RPMI7951 (cell line): ENCODE data around the gene CMTM6. TPM values are rescaled to one million over a fixed set of nuclear protein-coding genes. Genes with fewer than 3 reads are reported as not detected.
"Not testable (repeated sequence)": the region's sequence is repeated elsewhere in the genome, so short reads cannot be mapped to it uniquely, and the experiment has no call there.

Experiments
- DNase-seq: peaks from one replicate; pipeline ENCODE4 v3.0.0-alpha.2; 2012; ENCODE audit warnings: low read depth
- total RNA-seq: library from RNA; depleted of rRNA; stranded (reverse); fragments of >200 nt; shearing (Covaris generic); gene quantifications from 2 replicates; pipeline ENCODE4 v1.2.3, GENCODE V29; 2014; rRNA removed

Gene CMTM6
- total RNA-seq, 1 experiment from 2014 or later: 203 TPM

DNA sequence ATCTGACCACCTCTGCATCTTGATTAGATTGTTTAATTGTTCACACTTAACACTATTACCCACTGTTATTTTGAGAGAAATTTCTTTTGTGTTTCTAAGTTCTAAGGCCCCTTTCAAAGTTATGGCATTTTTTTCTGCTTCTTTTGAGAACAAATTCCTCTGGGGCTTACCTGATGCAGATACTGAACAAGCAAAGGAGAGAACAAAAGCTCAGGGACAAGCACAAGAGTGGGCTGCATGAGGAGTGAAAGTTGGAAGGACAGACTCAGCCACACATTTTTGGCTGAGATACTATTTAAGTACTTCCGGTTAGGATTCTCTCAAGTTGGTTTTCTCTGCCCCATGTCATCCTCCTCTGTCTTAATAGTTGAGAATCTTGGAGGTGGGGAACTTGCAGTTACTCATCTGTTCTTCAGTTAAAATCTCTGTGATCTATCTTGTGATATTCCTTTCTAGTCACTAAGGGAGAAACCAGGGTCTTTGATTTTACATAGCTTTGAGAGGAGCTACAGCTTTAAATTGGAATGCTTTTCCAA lies 54.7 kb downstream of the CMTM6 start:
- no peak for DNase-seq

DNA sequence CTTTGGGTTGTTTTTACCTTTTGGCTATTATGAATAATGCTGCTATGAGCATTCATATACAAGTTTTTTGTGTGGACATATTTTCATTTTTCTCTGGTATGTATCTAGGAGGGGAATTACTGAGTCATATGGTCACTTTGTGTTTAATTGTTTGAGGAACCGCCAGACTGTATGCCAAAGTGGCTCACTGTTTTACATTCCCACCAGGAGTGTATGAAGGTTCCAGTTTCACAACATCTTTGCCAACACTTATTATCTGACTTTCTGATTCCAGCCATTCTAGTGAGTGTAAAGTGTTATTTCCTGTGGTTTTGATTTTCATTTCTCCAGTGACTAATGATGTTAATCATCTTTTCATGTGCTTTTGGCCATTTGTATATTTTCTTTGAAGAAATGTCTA lies 59.2 kb downstream of the CMTM6 start:
- peak; percentile 49 for DNase-seq

DNA sequence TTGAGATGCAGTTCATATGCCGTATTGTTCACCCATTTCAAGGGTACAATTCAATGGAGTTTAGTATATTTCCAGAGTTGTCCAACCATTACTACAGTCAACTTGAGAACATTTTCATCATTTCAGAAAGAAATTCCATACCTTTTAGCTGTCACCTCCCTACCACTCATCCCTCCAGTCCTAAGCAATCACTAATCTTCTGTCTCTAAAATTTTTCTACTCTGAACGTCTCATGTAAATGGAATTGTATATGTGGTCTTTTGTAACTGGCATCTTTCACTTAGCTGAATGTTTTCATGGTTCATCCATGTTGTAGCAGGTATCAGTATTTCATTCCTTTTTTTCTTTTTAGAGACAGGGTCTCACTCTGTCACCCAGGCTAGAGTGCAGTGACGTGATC lies 59.9 kb downstream of the CMTM6 start:
- DNase-seq: no peak

DNA sequence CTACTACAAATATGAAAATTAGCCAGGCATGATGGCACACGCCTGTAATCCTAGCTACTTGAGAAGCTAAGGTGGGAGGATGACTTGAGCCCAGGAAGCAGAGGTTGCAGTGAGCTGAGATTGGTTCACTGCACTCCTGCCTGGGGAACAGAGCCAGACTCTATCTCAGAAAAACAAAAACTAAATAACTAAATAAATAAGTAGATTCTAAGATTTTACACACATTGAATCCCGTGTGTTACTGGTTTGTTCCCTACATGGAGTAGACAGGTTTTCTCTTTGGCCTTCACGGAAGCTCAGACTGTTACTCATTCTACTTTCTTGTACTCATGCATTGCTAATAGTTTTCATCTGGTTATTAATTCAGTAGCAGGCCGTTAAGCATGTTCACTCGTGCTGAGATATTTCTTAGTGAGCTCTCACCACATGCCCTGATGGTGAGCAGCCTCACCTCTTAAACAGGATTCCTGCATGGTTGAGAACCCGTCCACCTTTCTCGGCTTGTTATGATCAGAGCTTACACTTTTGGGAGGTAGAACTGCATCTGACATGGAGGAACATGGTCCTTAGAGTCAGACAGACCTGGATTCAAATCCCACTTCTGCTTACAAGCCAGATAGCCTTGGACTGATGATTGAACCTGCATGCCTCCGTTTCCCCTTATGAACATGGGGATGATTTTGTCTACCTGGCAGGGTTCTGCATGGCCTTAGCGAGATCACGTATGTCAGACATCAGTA lies 61.9 kb downstream of the CMTM6 start:
- no peak for DNase-seq

DNA sequence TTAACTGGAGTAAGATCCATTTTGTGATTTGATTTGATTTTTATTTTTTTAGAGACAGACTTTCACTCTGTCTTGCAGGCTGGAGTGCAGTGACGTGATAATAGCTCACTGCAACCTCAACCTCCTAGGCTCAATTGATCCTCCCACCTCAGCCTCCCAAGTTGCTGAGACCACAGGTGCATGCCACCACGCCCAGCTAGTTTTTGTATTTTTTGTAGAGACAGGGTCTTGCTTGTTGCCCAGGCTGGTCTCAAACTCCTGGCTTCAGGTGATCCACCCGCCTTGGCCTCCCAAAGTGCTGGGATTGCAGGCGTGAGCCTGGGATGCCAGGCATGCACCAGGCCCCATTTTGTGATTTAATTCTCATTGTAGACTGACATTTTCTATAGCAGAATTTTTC lies 63.2 kb downstream of the CMTM6 start:
- DNase-seq: not testable (repeated sequence)

DNA sequence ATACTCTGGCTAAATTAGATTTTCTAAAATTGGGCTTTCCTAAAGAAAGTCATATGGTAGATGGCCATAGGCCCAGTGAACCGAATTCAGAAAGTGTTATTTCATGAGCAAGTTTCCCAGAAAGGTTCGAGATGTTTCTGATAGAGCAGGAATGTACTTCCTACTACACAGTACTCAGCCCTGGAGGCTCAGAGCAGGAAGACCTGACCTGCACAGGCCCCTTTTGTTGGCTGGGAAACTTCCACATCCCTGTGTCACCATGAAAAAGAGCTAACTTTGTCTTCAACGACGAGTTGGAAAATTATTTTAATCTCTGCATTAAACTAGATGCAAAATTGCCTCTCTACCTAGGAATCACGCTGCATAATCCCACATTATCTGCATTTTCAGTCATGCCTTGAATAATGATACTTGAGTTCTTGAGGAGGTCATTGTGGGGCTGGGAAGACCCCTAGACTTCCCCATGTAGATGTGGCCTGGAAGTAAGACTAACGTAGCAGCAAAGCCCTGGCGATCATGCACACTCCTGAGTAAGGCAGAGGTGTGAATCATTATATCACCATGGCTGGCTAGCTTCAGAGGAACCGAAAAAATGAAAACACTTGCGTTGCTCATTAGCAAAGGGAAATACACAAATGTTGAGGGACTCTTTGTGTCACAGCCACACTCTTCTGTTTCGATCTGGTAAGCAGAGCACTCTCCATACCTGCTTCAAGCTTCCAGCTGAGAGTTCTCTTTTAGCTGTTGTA lies 63.9 kb downstream of the CMTM6 start:
- DNase-seq: no peak

DNA sequence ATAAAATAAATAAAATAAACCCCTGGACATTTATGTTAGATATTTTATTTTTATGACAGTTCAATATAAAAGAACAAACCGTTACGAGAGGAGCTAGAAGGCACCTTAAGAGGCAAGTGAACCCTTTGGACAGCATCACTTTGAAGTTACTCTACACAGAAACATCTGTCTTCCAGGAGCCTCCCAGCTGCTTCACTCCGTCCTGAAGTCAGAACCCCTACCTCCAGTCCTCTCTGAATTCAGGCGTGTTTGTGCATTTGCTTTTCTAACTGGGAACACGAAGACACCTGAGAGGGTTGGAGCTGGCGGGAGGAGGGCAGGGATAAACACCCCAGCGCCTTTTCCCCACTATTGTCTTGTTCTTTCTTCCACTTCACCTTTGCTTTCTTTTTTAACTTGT lies 64.8 kb downstream of the CMTM6 start:
- no peak for DNase-seq

DNA sequence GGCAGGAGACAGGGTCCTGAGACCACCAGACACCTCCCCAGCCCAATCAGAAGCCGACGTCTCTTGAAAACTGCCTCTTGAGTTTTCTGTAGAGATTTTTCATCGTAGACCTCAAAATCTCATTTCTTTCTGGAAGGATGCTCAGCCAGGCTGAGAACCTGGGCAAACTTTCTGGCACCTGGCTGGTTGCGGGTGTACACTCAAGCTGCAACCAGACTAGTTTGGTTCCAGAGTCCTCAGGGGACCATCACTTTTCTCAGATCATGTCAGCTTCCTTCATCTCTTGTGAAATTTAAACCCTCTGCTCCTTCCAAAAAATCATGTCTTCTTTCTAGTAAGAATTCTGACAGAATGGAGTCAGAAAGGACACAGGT lies 65.8 kb downstream of the CMTM6 start:
- no peak for DNase-seq

DNA sequence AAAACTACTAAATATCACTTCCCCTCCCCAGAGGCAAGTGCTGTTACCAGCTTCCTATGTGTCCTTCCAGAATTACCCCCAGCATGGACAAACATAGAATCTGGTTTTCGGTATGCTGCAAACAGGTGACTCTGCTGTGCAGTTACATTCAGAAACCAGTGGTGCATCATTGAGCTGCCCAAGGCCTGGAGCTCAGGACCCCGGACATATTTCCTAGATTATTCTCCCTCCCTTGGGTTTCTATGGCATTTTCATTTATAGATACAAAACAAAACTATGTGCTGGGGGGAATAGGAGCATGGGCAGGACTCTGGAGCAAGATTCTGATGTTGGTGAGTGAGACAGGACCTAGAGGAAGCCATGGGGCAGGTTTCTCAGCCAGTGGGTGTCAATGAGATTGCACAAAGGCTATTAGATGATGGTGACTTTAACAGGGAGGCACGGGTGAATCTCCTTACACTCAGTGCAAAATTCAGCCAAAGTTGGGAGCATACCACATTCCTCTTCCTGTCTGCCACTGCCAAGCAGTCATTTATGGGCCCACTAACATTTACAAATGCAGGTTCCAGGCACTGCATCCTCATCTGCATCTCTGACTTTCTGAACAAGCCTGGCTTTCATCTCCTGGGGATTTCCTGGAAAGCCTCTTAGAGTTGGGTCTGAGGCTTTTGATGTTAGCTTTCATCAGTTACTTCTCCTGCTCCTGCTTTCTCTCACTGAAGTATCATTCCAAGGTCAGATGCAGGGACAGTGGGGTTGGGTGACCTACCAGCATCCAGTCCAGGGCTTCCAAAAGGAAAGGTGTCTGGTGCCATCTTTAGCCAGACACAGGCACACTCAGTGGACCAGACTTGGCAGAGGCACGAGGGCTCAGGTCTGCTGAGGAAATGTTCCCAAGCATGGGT lies 66.5 kb downstream of the CMTM6 start:
- DNase-seq: no peak

DNA sequence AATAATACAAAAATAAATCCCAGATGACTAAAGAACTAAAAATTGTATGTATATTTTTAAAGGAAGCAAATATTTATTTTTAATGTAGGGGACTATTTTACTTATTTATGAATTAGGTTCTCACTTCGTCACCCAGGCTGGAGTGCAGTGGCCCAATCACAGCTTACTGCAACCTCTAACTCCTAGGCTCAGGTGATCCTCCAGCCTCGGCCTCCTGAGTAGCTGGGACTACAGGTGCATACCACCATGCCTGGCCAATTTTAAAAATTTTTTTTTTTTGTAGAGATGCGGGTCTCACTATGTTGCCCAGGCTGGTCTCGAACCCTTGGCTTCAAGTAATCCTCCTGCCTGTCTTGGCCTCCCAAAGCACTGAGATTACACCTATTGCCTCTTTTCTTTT lies 68.4 kb downstream of the CMTM6 start:
- no peak for DNase-seq

DNA sequence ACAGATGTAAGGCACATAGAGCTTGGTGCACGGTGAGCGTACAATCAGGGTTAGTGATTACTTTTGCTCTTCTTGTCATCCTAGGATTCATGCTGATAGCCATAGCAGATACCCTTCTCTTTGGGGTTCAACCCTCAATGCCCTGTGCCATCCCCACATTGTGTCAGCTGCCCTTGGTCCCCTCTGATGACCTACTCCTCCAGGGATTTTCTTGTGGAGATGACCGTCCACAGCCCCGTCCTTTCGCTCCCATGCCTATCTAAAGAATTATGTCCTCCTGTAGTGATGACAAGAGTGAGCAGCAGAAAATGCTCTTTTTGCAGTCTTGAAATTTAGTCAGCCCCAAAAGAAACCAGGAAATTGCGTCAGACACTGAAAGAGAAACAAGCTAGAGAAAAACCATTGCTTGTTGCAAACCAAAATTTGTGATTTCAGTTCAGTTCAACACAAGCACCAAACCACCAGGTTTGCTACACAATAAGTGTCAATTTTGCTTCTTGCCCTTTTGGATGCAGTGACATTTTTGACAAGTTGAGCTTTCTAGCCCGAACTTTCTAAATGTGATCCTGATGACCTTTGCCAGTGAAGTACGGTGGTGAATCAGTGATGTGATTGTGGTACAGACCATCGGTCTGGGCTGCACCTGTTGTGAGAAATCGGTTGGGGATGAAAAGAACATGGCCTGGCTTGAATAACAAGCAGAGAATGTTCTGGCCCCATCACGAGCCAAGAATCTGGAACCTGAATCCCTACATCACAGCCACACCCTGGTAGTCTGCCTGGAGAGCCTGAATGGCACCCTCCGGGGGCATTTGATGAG lies 69.7 kb downstream of the CMTM6 start:
- no peak for DNase-seq

DNA sequence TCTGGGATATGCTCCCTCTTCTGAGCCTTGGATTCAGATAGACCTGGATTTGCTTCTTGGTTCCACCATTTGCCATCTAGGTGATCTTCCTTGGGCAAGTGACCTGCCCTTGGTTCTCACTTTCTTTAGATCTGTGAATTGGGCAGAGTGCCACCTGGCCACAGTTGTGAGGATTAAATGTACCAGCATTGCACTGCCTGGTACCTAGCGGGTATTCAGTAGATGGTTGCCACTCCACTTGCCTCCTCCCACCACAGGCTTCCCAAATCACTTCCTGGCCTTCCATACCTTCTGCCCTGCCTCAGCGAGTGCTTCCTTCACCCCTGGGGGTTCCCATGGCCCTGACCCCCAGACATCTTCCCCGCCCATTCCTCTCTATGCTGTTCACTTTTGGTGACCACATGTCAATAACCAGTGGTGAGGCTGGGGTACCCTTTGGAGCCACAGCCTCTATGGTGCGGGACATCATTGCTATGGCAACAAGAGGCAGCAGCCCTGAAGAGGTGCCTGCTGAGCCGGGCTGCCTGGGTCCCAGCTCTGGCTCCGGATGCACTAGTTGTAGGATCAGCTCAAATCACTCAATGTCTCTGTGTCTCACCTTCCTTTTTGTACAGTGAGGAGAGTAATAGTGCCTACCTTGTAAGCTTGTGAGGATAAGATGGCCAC lies 70.5 kb downstream of the CMTM6 start:
- DNase-seq: no peak

DNA sequence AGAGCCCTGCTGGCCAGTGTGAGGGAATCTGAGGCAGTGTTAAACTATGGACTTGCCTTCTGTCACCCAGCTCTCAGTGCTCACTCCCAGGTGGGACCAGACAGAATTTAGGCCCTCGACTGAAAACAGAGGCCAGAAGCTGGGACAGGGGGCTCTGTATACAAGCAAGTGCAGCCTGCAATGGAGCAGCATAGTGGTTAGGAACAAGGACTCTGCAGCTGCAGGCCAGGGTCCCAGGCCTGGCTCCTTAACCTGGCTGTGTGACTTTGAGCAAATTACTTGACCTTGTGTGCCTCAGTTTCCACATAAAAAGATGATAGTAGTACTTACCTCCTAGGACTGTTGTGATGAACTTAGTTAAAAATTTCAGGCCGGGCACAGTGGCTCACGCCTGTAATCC lies 71.2 kb downstream of the CMTM6 start:
- no peak for DNase-seq

Other genes starting within 250 kb of the CMTM6 start
- 24.5 and 26.2 TPM in 2 replicates for gene CMTM7, start 111.0 kb downstream of the CMTM6 start, total RNA-seq
- 56.1 and 56.6 TPM in 2 replicates for gene DYNC1LI1, start 68.0 kb upstream of the CMTM6 start, total RNA-seq
- 34.1 and 38.9 TPM in 2 replicates for gene CNOT10, start 182.3 kb upstream of the CMTM6 start, total RNA-seq